ENCODE data around the gene SLC12A2.

- TF ChIP-seq PHF20 (IDR thresholded peaks at IDR 0.05; ENCODE audit: partially characterized antibody): no peak
- no peak for TF ChIP-seq EP300 (IDR thresholded peaks at IDR 0.05; ENCODE audit: low read length)
- no peak for TF ChIP-seq KLF13 (tag; IDR thresholded peaks at IDR 0.05; ENCODE audit: borderline replicate concordance, low read depth)
- TF ChIP-seq ZNF668 (CRISPR knock-in tag; IDR thresholded peaks at IDR 0.05): no peak
- no peak for TF ChIP-seq FOXJ3 (CRISPR knock-in tag; IDR thresholded peaks at IDR 0.05)
- TF ChIP-seq PCBP2 (IDR thresholded peaks at IDR 0.05; ENCODE audit: low read depth, low read length, poor library complexity, severe bottlenecking): no peak
- TF ChIP-seq RAD51 (IDR thresholded peaks at IDR 0.05; ENCODE audit: borderline replicate concordance, low read depth): no peak
- TF ChIP-seq RNF2 (IDR thresholded peaks at IDR 0.05): no peak
- no peak for TF ChIP-seq ZNF639 (CRISPR knock-in tag; conservative IDR thresholded peaks at IDR 0.05 in 1 of 2, IDR thresholded peaks at IDR 0.05 in 1 of 2)
- TF ChIP-seq KLF1 (tag; IDR thresholded peaks at IDR 0.05): no peak
- TF ChIP-seq POLR2A (conservative IDR thresholded peaks at IDR 0.05): no peak
- TF ChIP-seq ARID1B (IDR thresholded peaks at IDR 0.05): no peak
- TF ChIP-seq, protein P1, sequence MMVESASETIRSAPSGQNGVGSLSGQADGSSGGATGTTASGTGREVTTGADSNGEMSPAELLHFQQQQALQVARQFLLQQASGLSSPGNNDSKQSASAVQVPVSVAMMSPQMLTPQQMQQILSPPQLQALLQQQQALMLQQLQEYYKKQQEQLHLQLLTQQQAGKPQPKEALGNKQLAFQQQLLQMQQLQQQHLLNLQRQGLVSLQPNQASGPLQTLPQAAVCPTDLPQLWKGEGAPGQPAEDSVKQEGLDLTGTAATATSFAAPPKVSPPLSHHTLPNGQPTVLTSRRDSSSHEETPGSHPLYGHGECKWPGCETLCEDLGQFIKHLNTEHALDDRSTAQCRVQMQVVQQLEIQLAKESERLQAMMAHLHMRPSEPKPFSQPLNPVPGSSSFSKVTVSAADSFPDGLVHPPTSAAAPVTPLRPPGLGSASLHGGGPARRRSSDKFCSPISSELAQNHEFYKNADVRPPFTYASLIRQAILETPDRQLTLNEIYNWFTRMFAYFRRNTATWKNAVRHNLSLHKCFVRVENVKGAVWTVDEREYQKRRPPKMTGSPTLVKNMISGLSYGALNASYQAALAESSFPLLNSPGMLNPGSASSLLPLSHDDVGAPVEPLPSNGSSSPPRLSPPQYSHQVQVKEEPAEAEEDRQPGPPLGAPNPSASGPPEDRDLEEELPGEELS (CRISPR knock-in tag; IDR thresholded peaks at IDR 0.05; ENCODE audit: borderline replicate concordance): no peak
These were observed 153.4 kb downstream of the SLC12A2 start for GRCh38 chr5:128237000-128237399.
